ENCODE data around the gene COX8C. TPM values are rescaled to one million over a fixed set of nuclear protein-coding genes. Genes with fewer than 3 reads are reported as not detected.

Gene COX8C
- polyA plus RNA-seq, 2 of the 4 experiments (the other 2 are of a cell fraction), result not detected

- no peaks in the 10 kb centered on the region; the same call in 2 of the 3 replicates for H3K9me3 ChIP-seq
- H3K4me3 ChIP-seq, result peak within 1 kb of the TSS; percentile 84
- TF ChIP-seq, protein P1, sequence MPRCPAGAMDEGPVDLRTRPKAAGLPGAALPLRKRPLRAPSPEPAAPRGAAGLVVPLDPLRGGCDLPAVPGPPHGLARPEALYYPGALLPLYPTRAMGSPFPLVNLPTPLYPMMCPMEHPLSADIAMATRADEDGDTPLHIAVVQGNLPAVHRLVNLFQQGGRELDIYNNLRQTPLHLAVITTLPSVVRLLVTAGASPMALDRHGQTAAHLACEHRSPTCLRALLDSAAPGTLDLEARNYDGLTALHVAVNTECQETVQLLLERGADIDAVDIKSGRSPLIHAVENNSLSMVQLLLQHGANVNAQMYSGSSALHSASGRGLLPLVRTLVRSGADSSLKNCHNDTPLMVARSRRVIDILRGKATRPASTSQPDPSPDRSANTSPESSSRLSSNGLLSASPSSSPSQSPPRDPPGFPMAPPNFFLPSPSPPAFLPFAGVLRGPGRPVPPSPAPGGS (IDR thresholded peaks at IDR 0.05), result peak; percentile 71; the same call in 2 of the 3 replicates
- TF ChIP-seq CHD2 (IDR thresholded peaks at IDR 0.05; ENCODE audit: low read length, partially characterized antibody), result no peak
- peak; percentile 29; the same call in 1 of the 2 replicates for TF ChIP-seq MYC (IDR thresholded peaks at IDR 0.05; ENCODE audit: borderline replicate concordance, low read length)
- TF ChIP-seq RNF2 (IDR thresholded peaks at IDR 0.05; ENCODE audit: borderline replicate concordance, low read depth), result no peak
- TF ChIP-seq CBX2 (IDR thresholded peaks at IDR 0.05; ENCODE audit: borderline replicate concordance, low read depth), result no peak
- TF ChIP-seq ATOH8 (CRISPR knock-in tag; IDR thresholded peaks at IDR 0.05; ENCODE audit: low read depth), result no peak
- no peak for TF ChIP-seq FOSL2 (IDR thresholded peaks at IDR 0.05)
- peak; percentile 18; the same call in 1 of the 2 replicates for TF ChIP-seq FOSL2 (CRISPR knock-in tag; IDR thresholded peaks at IDR 0.05)
- TF ChIP-seq KDM5A (IDR thresholded peaks at IDR 0.05), result peak; percentile 60; the same call in 1 of the 2 replicates
- TF ChIP-seq, protein P2, sequence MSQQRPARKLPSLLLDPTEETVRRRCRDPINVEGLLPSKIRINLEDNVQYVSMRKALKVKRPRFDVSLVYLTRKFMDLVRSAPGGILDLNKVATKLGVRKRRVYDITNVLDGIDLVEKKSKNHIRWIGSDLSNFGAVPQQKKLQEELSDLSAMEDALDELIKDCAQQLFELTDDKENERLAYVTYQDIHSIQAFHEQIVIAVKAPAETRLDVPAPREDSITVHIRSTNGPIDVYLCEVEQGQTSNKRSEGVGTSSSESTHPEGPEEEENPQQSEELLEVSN (IDR thresholded peaks at IDR 0.05; ENCODE audit: borderline replicate concordance, low read depth), result peak; percentile 80
- TF ChIP-seq RAD21 (conservative IDR thresholded peaks at IDR 0.05 in 1 of 2, IDR thresholded peaks at IDR 0.05 in 1 of 2), result peak in 1 of 2 experiments; percentile 30; a peak in 1 of 5 replicates
- TF ChIP-seq CHD4 (IDR thresholded peaks at IDR 0.05; ENCODE audit: borderline replicate concordance), result no peak
- TF ChIP-seq, protein P3, sequence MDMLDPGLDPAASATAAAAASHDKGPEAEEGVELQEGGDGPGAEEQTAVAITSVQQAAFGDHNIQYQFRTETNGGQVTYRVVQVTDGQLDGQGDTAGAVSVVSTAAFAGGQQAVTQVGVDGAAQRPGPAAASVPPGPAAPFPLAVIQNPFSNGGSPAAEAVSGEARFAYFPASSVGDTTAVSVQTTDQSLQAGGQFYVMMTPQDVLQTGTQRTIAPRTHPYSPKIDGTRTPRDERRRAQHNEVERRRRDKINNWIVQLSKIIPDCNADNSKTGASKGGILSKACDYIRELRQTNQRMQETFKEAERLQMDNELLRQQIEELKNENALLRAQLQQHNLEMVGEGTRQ (IDR thresholded peaks at IDR 0.05), result peak; percentile 86
- TF ChIP-seq GATA3 (IDR thresholded peaks at IDR 0.05; ENCODE audit: borderline replicate concordance), result peak; percentile 22; the same call in 1 of the 2 replicates
- no peak for TF ChIP-seq EP300 (IDR thresholded peaks at IDR 0.05)
- peak; percentile 53 for TF ChIP-seq POLR2A (IDR thresholded peaks at IDR 0.05; ENCODE audit: low read length)
- peak; percentile 46 for TF ChIP-seq MAFK (IDR thresholded peaks at IDR 0.05; ENCODE audit: partially characterized antibody)
- TF ChIP-seq HOXB13 (CRISPR knock-in tag; IDR thresholded peaks at IDR 0.05; ENCODE audit: low read depth), result 0 out of 2 replicates have a peak, but pooled peaks have one; percentile 21
- TF ChIP-seq SMC3 (IDR thresholded peaks at IDR 0.05), result peak; percentile 14; the same call in 1 of the 3 replicates
- TF ChIP-seq, protein P4, sequence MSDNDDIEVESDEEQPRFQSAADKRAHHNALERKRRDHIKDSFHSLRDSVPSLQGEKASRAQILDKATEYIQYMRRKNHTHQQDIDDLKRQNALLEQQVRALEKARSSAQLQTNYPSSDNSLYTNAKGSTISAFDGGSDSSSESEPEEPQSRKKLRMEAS (IDR thresholded peaks at IDR 0.05), result peak; percentile 74; the same call in 1 of the 2 replicates
- peak; percentile 85 for TF ChIP-seq NPAS2 (CRISPR knock-in tag; IDR thresholded peaks at IDR 0.05; ENCODE audit: borderline replicate concordance)
- peak in 1 of 2 experiments; percentile 69; a peak in 3 of 5 replicates for TF ChIP-seq JUN (IDR thresholded peaks at IDR 0.05)
- TF ChIP-seq PHF8 (IDR thresholded peaks at IDR 0.05; ENCODE audit: borderline replicate concordance, low read depth), result peak; percentile 21
- peak; percentile 93 to 96 for DNase-seq (ENCODE audit: low read depth in 1 of 2, low spot score in 1 of 2)
- ChIA-PET CTCF (no interaction called here), POLR2A (no interaction called here)
- peaks cover 30% of the 10 kb centered on the region for H3K4me1 ChIP-seq
- 3% methylated on average over 27 of the region's 74 CpGs for WGBS (ENCODE audit: missing lambda C conversion rate)
- peak within 1 kb of the TSS; percentile 91 to 99 for H3K27ac ChIP-seq
- no peak for FAIRE-seq
- ATAC-seq, result peak; percentile 89 to 94
- H3K4me2 ChIP-seq, result peak within 1 kb of the TSS; percentile 97
Measured at GRCh38 chr14:93332853-93333630, 13.9 kb upstream of the COX8C start, which contains the start of gene BTBD7. BTBD7 (minus strand) TSS chr14:93333036; CDS start chr14:93296051, 36,985 bp downstream.
